OCI-LY3 (cell line): ENCODE results near the gene SH3GLB1.

Experiments used
- H2AFZ ChIP-seq: fragments of 200-600, 300-600 bp; shearing (Covaris generic); 2 replicates; pipeline ENCODE4 v1.6.0; 2014; ENCODE audit warnings: antibody characterized with exemption, low read depth, low read length
- H3K27ac ChIP-seq: fragments of 200-600, 300-600 bp; sonication (generic); 2 replicates; pipeline ENCODE4 v1.5.1; 2014; ENCODE audit warnings: mild to moderate bottlenecking, low read length, moderate library complexity, mixed read lengths
- H3K27me3 ChIP-seq: fragments of 200-600, 300-600 bp; sonication (generic); 2 replicates; pipeline ENCODE4 v1.6.1; 2014; ENCODE audit warnings: low read depth, low read length, mixed read lengths
- H3K36me3 ChIP-seq: fragments of 200-600, 300-600 bp; sonication (generic); replicated peaks from 2 replicates; pipeline ENCODE3; 2014; ENCODE audit warnings: low read depth, low read length, mixed read lengths
- H3K4me1 ChIP-seq: fragments of 300-600, 200-600 bp; sonication (generic); 2 replicates; pipeline ENCODE4 v1.6.1; 2014; ENCODE audit warnings: low read length, mixed read lengths
- H3K4me2 ChIP-seq: fragments of 200-600, 300-600 bp; sonication (generic); 2 replicates; pipeline ENCODE4 v1.6.1; 2014; ENCODE audit warnings: low read length, mixed read lengths
- H3K4me3 ChIP-seq: fragments of 300-600, 200-600 bp; sonication (generic); 2 replicates; pipeline ENCODE4 v1.5.1; 2014; ENCODE audit warnings: antibody characterized with exemption, mild to moderate bottlenecking, low read length, moderate library complexity
- H3K79me2 ChIP-seq: fragments of 300-600, 200-600 bp; shearing (Covaris generic); 2 replicates; pipeline ENCODE4 v1.6.1; 2014; ENCODE audit warnings: mild to moderate bottlenecking, low read length, mixed read lengths
- H3K9ac ChIP-seq: fragments of 300-600, 200-600 bp; shearing (Covaris generic); 2 replicates; pipeline ENCODE4 v1.6.0; 2014; ENCODE audit warnings: mild to moderate bottlenecking, low read length, moderate library complexity
- H3K9me3 ChIP-seq: fragments of 200-600, 300-600 bp; shearing (Covaris generic); 2 replicates; pipeline ENCODE4 v1.6.1; 2014; ENCODE audit warnings: low read length, mixed read lengths; ENCODE audit not compliant: insufficient read depth
- H4K20me1 ChIP-seq: fragments of 200-600, 300-600 bp; sonication (generic); 2 replicates; pipeline ENCODE4 v1.6.1; 2016; ENCODE audit warnings: low read length, mixed read lengths; ENCODE audit not compliant: insufficient read depth
- EZH2phosphoT487 ChIP-seq: fragments of 200-600 bp; shearing (Covaris generic); IDR thresholded peaks from 2 replicates; pipeline ENCODE4 v1.6.1; 2018; ENCODE audit warnings: antibody characterized with exemption, mixed run types, low read depth
- TF ChIP-seq, protein P1 (sequence below): fragments of 200-600, 300-600 bp; sonication (generic); IDR thresholded peaks from 2 replicates; pipeline ENCODE4 v1.5.1; 2014; ENCODE audit warnings: antibody characterized with exemption, low read length, low read depth

SH3GLB1 gene

DNA sequence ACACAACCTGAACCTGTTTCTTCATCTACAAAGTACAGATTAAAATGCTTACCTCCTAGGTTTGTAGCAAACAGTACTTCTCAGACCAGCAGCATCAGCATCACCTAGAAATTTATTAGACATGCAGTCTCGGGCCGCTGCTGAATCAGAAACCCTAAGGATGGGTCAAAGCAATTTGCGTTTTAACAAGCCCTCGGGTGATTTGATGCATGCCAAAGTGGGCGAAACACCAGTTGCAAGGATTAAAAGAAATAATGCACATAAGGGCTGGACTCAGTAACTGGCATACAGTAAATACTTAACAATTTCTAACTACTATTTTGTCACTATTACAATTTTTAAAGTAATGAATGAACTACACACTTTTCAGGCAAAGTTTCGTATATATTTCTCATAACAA is 47.5 kb downstream of the SH3GLB1 start:
- no peaks in the 10 kb centered on the region for H3K79me2 ChIP-seq
- no peak overlapping the region for H2AFZ ChIP-seq
- no peaks in the 10 kb centered on the region for H3K36me3 ChIP-seq
- H3K27me3 ChIP-seq, result no peaks in the 10 kb centered on the region
- no peak overlapping the region for H3K4me3 ChIP-seq
- no peaks in the 10 kb centered on the region for H3K9me3 ChIP-seq
- no peak overlapping the region for H3K27ac ChIP-seq
- H3K4me2 ChIP-seq, result no peak overlapping the region
- TF ChIP-seq, protein P1, sequence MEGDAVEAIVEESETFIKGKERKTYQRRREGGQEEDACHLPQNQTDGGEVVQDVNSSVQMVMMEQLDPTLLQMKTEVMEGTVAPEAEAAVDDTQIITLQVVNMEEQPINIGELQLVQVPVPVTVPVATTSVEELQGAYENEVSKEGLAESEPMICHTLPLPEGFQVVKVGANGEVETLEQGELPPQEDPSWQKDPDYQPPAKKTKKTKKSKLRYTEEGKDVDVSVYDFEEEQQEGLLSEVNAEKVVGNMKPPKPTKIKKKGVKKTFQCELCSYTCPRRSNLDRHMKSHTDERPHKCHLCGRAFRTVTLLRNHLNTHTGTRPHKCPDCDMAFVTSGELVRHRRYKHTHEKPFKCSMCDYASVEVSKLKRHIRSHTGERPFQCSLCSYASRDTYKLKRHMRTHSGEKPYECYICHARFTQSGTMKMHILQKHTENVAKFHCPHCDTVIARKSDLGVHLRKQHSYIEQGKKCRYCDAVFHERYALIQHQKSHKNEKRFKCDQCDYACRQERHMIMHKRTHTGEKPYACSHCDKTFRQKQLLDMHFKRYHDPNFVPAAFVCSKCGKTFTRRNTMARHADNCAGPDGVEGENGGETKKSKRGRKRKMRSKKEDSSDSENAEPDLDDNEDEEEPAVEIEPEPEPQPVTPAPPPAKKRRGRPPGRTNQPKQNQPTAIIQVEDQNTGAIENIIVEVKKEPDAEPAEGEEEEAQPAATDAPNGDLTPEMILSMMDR, result no peak
- no peak for TF ChIP-seq EZH2phosphoT487
- H3K9ac ChIP-seq, result no peak overlapping the region
- peaks cover 31% of the 10 kb centered on the region for H3K4me1 ChIP-seq
- H4K20me1 ChIP-seq, result no peaks in the 10 kb centered on the region

DNA sequence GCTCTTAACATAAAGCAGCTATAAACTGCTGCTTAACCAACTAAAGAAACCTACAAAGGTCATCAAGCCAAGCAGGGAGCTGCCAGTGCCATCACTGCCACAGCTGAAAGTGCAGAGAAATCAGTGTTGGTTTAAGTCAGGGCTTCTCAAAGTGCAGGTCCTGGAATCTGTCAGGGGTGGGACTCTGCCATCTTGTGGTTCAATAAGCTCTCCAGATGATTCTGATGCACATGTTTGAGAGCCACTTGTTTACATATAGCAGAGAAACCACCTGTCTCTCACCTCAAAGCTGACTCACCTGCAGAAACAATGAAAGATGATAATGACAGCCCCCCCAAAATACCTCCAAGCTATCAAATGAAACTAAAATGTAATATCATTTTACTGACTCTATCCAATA is 49.3 kb downstream of the SH3GLB1 start:
- no peak for TF ChIP-seq EZH2phosphoT487
- TF ChIP-seq, protein P1, result peak; percentile 38
- peak overlapping the region; percentile 6; the same call in 1 of the 2 replicates for H3K4me2 ChIP-seq

DNA sequence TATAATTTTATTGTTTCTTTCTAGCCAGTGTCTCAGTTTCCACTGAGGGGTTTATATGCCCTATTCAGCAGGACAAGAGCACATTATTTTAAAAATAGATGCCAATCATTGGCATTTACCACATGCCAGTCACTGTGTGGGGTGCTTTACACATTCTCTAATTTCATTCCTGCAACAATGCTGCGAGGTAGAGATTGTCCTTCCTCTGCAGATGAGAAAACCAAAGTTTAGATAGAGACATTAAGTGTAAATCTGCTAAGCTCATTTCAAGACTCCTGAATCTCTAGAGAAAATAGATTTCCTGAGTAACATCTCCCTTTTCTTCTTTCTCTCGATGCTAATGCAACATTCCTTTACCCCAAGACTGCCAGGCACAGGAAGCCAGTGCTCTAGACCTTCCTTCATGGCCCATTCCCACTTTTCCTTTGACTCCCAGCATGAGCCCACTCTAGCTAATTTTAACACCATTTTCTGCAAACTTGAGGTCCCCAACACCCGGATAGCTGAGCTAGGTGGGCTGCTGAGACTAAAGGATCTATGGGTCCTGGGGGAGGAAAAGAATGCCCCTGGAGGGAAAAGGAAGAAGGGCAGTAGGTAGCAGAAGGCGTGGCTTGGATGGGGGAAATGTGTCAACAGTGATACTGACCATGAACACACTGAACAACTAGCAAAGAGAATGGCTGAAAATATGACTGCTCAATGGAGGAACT is 50.0 kb downstream of the SH3GLB1 start:
- Histone ChIP-seq H3K9ac (no peak overlapping the region), H3K4me3 (peak overlapping the region; percentile 60; the same call in 1 of the 2 replicates), H2AFZ (no peak overlapping the region), H3K4me2 (no peak overlapping the region), H3K79me2 (no peaks in the 10 kb centered on the region), H4K20me1 (no peaks in the 10 kb centered on the region), H3K27me3 (no peaks in the 10 kb centered on the region), H3K4me1 (peaks cover 31% of the 10 kb centered on the region), H3K36me3 (no peaks in the 10 kb centered on the region), H3K27ac (no peak overlapping the region), H3K9me3 (no peaks in the 10 kb centered on the region)
- TF ChIP-seq, protein P1, result no peak
- TF ChIP-seq EZH2phosphoT487, result no peak

More for the DNA sequence above, 49.3 kb downstream of the SH3GLB1 start:
- Histone ChIP-seq H3K9ac (no peak overlapping the region), H3K9me3 (no peaks in the 10 kb centered on the region), H3K79me2 (no peaks in the 10 kb centered on the region), H3K27ac (no peak overlapping the region), H3K36me3 (no peaks in the 10 kb centered on the region), H2AFZ (no peak overlapping the region), H4K20me1 (no peaks in the 10 kb centered on the region), H3K4me3 (no peak overlapping the region), H3K4me1 (peaks cover 31% of the 10 kb centered on the region), H3K27me3 (no peaks in the 10 kb centered on the region)

DNA sequence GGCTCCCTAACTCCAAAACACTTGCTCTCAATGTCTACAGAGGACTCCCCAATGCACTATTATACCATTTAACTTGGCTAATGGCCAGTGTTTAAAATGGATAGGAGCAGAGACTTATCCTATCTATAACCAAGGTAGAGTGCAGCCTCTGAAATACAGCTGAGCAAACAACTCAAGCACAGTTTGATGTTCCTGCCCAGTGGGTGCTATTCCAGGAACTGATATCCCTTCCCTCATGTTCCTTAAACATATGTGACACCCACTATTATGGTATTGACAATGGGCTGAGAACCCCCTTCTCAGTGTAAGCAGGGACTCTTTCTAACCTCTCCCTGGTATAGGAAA is 51.7 kb downstream of the SH3GLB1 start:
- Histone ChIP-seq H3K9me3 (no peaks in the 10 kb centered on the region), H2AFZ (no peak overlapping the region), H3K4me2 (peak overlapping the region; percentile 73), H3K27me3 (no peaks in the 10 kb centered on the region), H4K20me1 (no peaks in the 10 kb centered on the region), H3K27ac (no peak overlapping the region), H3K4me1 (peaks cover 31% of the 10 kb centered on the region), H3K4me3 (peak overlapping the region; percentile 60; the same call in 1 of the 2 replicates), H3K79me2 (no peaks in the 10 kb centered on the region), H3K36me3 (no peaks in the 10 kb centered on the region), H3K9ac (no peak overlapping the region)
- no peak for TF ChIP-seq EZH2phosphoT487
- TF ChIP-seq, protein P1, result no peak
